Measurements from ENCODE around the gene GLIS1. TPM values are rescaled to one million over a fixed set of nuclear protein-coding genes. Genes with fewer than 3 reads are reported as not detected.

GLIS1 gene
- total RNA-seq, 1 experiment from 2014 or later: 0.28 TPM

DNA sequence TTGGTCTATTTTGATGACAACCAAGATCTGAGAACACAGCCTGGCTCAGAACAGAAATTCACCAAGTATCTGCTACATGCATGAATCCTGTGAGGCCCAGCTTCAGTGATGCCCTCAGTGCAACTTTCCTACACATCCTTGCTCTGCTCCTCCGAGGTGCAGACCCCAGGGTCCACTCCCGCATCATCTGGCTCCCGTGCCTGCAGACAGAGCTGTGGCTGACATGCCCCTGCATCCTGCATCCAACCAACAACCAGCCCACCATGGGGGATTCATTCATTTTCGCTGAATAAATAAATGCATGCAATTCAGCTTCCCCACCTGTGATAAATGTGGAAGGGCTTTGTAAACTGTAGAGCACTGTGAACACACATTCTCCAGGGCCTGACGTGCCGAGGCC lies 112.3 kb downstream of the GLIS1 start:
- Histone ChIP-seq H3K4ac (ENCODE audit: low read depth, low read length) (no peak overlapping the region), H2BK20ac (ENCODE audit: low read depth, low read length, poor library complexity, severe bottlenecking) (no peak overlapping the region), H2BK120ac (ENCODE audit: low read depth, low read length, poor library complexity, severe bottlenecking) (no peak overlapping the region), H3K27me3 (ENCODE audit: insufficient read depth, low read length) (no peaks in the 10 kb centered on the region), H2AFZ (ENCODE audit: low read length) (no peak overlapping the region), H3K9me3 (ENCODE audit: control insufficient read depth, low read depth, low read length) (no peaks in the 10 kb centered on the region), H3K4me2 (ENCODE audit: insufficient read depth, insufficient read length, low read length) (no peak overlapping the region), H4K5ac (ENCODE audit: insufficient read length, low read depth, low read length) (no peak overlapping the region), H3K18ac (ENCODE audit: insufficient read length, low read depth, low read length) (no peak overlapping the region), H3K4me1 (ENCODE audit: insufficient read depth, low read length) (no peaks in the 10 kb centered on the region), H3K27ac (ENCODE audit: insufficient read length, low read depth, low read length) (no peak overlapping the region), H3K23me2 (ENCODE audit: insufficient read length, low read depth, low read length, poor library complexity, severe bottlenecking) (no peaks in the 10 kb centered on the region), H2BK15ac (ENCODE audit: low read depth, low read length) (no peak overlapping the region), H3K56ac (ENCODE audit: insufficient read length, low read depth, low read length) (no peak overlapping the region), H3K9ac (ENCODE audit: extremely low read depth, insufficient read length, low read length) (no peak overlapping the region), H3K79me2 (ENCODE audit: insufficient read depth, low read length) (no peaks in the 10 kb centered on the region), H3K79me1 (ENCODE audit: insufficient read depth, low read depth, low read length, poor library complexity, severe bottlenecking) (no peaks in the 10 kb centered on the region), H4K91ac (ENCODE audit: insufficient read length, low read depth, low read length) (no peak overlapping the region), H2AK5ac (ENCODE audit: insufficient read length, low read length) (no peak overlapping the region), H3K23ac (ENCODE audit: insufficient read length, low read depth, low read length) (no peak overlapping the region), H4K8ac (replicated peaks; ENCODE audit: insufficient read length, low read depth, low read length) (no peak overlapping the region), H3T11ph (ENCODE audit: low read length) (no peak overlapping the region), H2BK5ac (ENCODE audit: insufficient read length, low read length) (no peak overlapping the region), H2BK12ac (ENCODE audit: insufficient read length, low read depth, low read length) (no peak overlapping the region), H3K14ac (ENCODE audit: insufficient read depth, low read length) (no peak overlapping the region), H4K20me1 (ENCODE audit: control insufficient read depth, insufficient read depth, insufficient read length) (no peaks in the 10 kb centered on the region)
- Mint-ChIP-seq H3K4me1 (peaks cover 0 to 8% of the 10 kb centered on the region in 2 experiments; a peak in 1 of 4 replicates), H3K36me3 (ENCODE audit: insufficient read depth in 1 of 3, low read depth in 3 of 3) (no peaks in the 10 kb centered on the region; a peak in 1 of 7 replicates), H3K27me3 (ENCODE audit: low read depth) (peaks cover 1% of the 10 kb centered on the region; the same call in 1 of the 2 replicates), H3K27ac (peak overlapping the region in 2 of 3 experiments; percentile 50 to 66; a peak in 2 of 7 replicates), H3K9me3 (no peaks in the 10 kb centered on the region), H3K4me3 (no peak overlapping the region; a peak in 1 of 5 replicates)
- no CpG with 5 or more reads among the region's 6 CpGs for WGBS (ENCODE audit: extremely low coverage, insufficient read length, low lambda C conversion rate)
- TF ChIP-seq, protein P1, sequence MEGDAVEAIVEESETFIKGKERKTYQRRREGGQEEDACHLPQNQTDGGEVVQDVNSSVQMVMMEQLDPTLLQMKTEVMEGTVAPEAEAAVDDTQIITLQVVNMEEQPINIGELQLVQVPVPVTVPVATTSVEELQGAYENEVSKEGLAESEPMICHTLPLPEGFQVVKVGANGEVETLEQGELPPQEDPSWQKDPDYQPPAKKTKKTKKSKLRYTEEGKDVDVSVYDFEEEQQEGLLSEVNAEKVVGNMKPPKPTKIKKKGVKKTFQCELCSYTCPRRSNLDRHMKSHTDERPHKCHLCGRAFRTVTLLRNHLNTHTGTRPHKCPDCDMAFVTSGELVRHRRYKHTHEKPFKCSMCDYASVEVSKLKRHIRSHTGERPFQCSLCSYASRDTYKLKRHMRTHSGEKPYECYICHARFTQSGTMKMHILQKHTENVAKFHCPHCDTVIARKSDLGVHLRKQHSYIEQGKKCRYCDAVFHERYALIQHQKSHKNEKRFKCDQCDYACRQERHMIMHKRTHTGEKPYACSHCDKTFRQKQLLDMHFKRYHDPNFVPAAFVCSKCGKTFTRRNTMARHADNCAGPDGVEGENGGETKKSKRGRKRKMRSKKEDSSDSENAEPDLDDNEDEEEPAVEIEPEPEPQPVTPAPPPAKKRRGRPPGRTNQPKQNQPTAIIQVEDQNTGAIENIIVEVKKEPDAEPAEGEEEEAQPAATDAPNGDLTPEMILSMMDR (conservative IDR thresholded peaks at IDR 0.05): no peak
- DNase-seq: peak; percentile 14
